ENCODE results near the gene MOB2.

DNA sequence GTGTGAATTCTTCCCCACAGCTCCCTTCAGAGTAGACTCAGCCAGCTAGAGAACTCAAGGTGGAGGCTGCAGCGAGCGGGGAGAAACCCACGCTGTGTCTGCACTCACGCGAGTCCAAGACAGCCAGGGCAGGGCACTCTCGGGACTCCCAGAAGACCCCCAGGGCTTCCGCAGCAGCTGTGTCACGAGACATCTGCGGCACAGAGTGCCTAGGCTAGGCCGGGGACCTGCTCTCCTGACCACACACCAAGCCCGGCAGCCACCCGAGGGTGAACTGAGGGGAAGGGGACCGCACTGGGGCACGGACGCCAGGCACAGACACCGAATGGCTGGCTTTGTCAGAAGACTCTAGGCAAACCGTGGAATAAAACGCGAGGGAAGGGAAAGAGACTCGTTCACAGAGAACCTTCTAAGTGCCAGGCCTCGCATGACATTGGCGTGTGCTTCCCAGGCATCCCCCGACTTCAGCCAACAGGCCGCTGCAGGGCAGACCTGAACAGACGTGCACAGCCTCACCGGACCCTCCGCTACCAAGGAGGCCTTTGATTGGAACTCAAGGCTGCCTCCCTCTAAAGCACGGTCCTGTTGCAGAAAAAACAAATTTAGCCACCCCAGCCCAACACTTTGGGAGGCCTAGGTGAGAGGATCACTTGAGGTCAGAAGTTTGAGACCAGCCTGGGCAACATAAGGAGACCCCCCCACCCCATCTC, 18.2 kb upstream of the MOB2 start:
- TF ChIP-seq POLR2AphosphoS5 (IDR thresholded peaks at IDR 0.05; ENCODE audit: borderline replicate concordance, low read depth, low read length) (no peak), EZH2 (IDR thresholded peaks at IDR 0.05) (no peak)

All from SK-N-MC (cell line).